IMR-90 (cell line): Measurements from ENCODE around the gene NOS2. TPM values are rescaled to one million over a fixed set of nuclear protein-coding genes. Genes with fewer than 3 reads are reported as not detected.

Experiments
- ATAC-seq: fragments of 200-7000 bp; cut with Tn5 transposase; 2 replicates; pipeline ENCODE4 v1.9.1; 2020; ENCODE audit warnings: low read depth, mild to moderate bottlenecking, moderate library complexity
- BruUV-seq: library from RNA; stranded (reverse); fragments of 400-500 nt; replicated peaks from 2 replicates; lab custom pipeline; 2021; lab: Mats Ljungman, UMichigan
- CTCF ChIA-PET: fragments of 300-600 bp; formaldehyde crosslinking; extraction: SDS; loops from one replicate; lab custom pipeline; 2021; ENCODE audit warnings: antibody characterized with exemption; lab: Yijun Ruan, JAX
- POLR2A ChIA-PET: fragments of 300-600 bp; sonication (Branson Sonifier 250); formaldehyde crosslinking; loops from one replicate; lab custom pipeline; 2022; ENCODE audit warnings: antibody characterized with exemption; ENCODE audit not compliant: unreplicated experiment; lab: Charles Lee
- DNase-seq: peaks from one replicate; pipeline ENCODE4 v3.0.0; 2013
- H2AFZ ChIP-seq: replicated peaks from 2 replicates; pipeline ENCODE3; 2013; ENCODE audit warnings: low read length, mild to moderate bottlenecking; ENCODE audit not compliant: poor library complexity
- H2AK5ac ChIP-seq: 2 replicates; pipeline ENCODE4 v1.6.1; 2013; ENCODE audit warnings: low read depth, low read length, inconsistent platforms
- H2AK9ac ChIP-seq: replicated peaks from 2 replicates; pipeline ENCODE3; 2013; ENCODE audit warnings: mild to moderate bottlenecking, low read depth, low read length, moderate library complexity; ENCODE audit not compliant: poor library complexity
- H2BK120ac ChIP-seq: 2 replicates; pipeline ENCODE4 v1.6.1; 2013; ENCODE audit warnings: low read depth, low read length, inconsistent platforms
- H2BK15ac ChIP-seq: 3 replicates; pipeline ENCODE4 v1.6.1; 2013; ENCODE audit warnings: low read depth, low read length, inconsistent platforms
- H2BK20ac ChIP-seq: 2 replicates; pipeline ENCODE4 v1.6.1; 2013; ENCODE audit warnings: low read depth, mild to moderate bottlenecking, inconsistent platforms, low read length, moderate library complexity
- H2BK5ac ChIP-seq: 2 replicates; pipeline ENCODE4 v1.6.1; 2013; ENCODE audit warnings: mild to moderate bottlenecking, low read depth, low read length, inconsistent platforms; ENCODE audit not compliant: poor library complexity, severe bottlenecking
- H3K14ac ChIP-seq: replicated peaks from 2 replicates; pipeline ENCODE4 v1.6.1; 2013; ENCODE audit warnings: low read depth, low read length, inconsistent platforms
- H3K18ac ChIP-seq: 2 replicates; pipeline ENCODE4 v1.6.1; 2013; ENCODE audit warnings: low read depth, low read length, control low read depth
- H3K23ac ChIP-seq: 2 replicates; pipeline ENCODE4 v1.6.1; 2013; ENCODE audit warnings: low read depth, low read length, inconsistent platforms
- H3K27ac ChIP-seq: 2 replicates; pipeline ENCODE4 v1.5.1; 2013; ENCODE audit warnings: mild to moderate bottlenecking, control low read depth, low read length; ENCODE audit not compliant: insufficient read depth
- H3K27me3 ChIP-seq: 2 replicates; pipeline ENCODE4 v1.6.1; 2013; ENCODE audit warnings: low read length; ENCODE audit not compliant: control insufficient read depth, insufficient read depth
- H3K36me3 ChIP-seq: 2 replicates; pipeline ENCODE4 v1.6.1; 2013; ENCODE audit warnings: low read length, mixed read lengths; ENCODE audit not compliant: control insufficient read depth, insufficient read depth
- H3K4ac ChIP-seq: 2 replicates; pipeline ENCODE4 v1.6.1; 2013; ENCODE audit warnings: low read depth, low read length, inconsistent platforms
- H3K4me1 ChIP-seq: 2 replicates; pipeline ENCODE4 v1.6.1; 2013; ENCODE audit warnings: low read length, mixed read lengths; ENCODE audit not compliant: control insufficient read depth, insufficient read depth
- H3K4me2 ChIP-seq: 2 replicates; pipeline ENCODE4 v1.6.1; 2013; ENCODE audit warnings: low read depth, mild to moderate bottlenecking, control low read depth, low read length, moderate library complexity
- H3K4me3 ChIP-seq: 2 replicates; pipeline ENCODE4 v1.5.1; 2013; ENCODE audit warnings: low read depth, mild to moderate bottlenecking, control low read depth, low read length, moderate library complexity; ENCODE audit not compliant: insufficient read depth
- H3K56ac ChIP-seq: 2 replicates; pipeline ENCODE4 v1.6.1; 2013; ENCODE audit warnings: low read length, inconsistent platforms; ENCODE audit not compliant: insufficient read depth; ENCODE audit errors: extremely low read depth
- H3K79me1 ChIP-seq, 2 experiments: 2 replicates each; pipeline ENCODE4 v1.6.1; 2013; ENCODE audit warnings: low read length in 2 of 2, inconsistent platforms in 1 of 2, low read depth in 1 of 2
- H3K9ac ChIP-seq: 2 replicates; pipeline ENCODE4 v1.6.1; 2013; ENCODE audit warnings: low read depth, low read length, control low read depth
- H3K9me1 ChIP-seq: 2 replicates; pipeline ENCODE4 v1.6.1; 2013; ENCODE audit warnings: low read length, inconsistent platforms; ENCODE audit not compliant: insufficient read depth
- H3K9me3 ChIP-seq: 2 replicates; pipeline ENCODE4 v1.6.1; 2013; ENCODE audit warnings: low read length; ENCODE audit not compliant: control insufficient read depth, insufficient read depth
- H4K20me1 ChIP-seq: 2 replicates; pipeline ENCODE4 v1.6.1; 2013; ENCODE audit warnings: low read length, inconsistent platforms; ENCODE audit not compliant: insufficient read depth
- H4K5ac ChIP-seq: 2 replicates; pipeline ENCODE4 v1.6.1; 2013; ENCODE audit warnings: mild to moderate bottlenecking, low read depth, low read length, control low read depth
- H4K8ac ChIP-seq, 2 experiments: 2 replicates each; pipeline ENCODE4 v1.6.1; 2013; ENCODE audit warnings: low read depth in 2 of 2, low read length in 2 of 2, control low read depth in 1 of 2, inconsistent platforms in 1 of 2
- H4K91ac ChIP-seq: 2 replicates; pipeline ENCODE4 v1.6.1; 2013; ENCODE audit warnings: low read depth, low read length, inconsistent platforms; ENCODE audit not compliant: insufficient read depth
- BHLHE40 ChIP-seq: fragments of 150-350 bp; IDR thresholded peaks from 2 replicates; pipeline ENCODE4 v1.6.1; 2016; ENCODE audit warnings: mild to moderate bottlenecking, low read depth, low read length
- CEBPB ChIP-seq: IDR thresholded peaks from 2 replicates; pipeline ENCODE4 v1.6.1; 2012; ENCODE audit warnings: low read depth, low read length, improper control_type of control experiment
- CHD1 ChIP-seq: IDR thresholded peaks from 2 replicates; pipeline ENCODE4 v1.6.1; 2012; ENCODE audit warnings: low read depth, low read length, improper control_type of control experiment
- CTCF ChIP-seq: conservative IDR thresholded peaks from 2 replicates; pipeline ENCODE4 v1.5.1; 2012; ENCODE audit warnings: mild to moderate bottlenecking, low read depth, low read length, improper control_type of control experiment
- ELK1 ChIP-seq: fragments of 150-350 bp; IDR thresholded peaks from 2 replicates; pipeline ENCODE4 v1.6.1; 2016; ENCODE audit warnings: low read depth, mild to moderate bottlenecking, low read length, moderate library complexity, borderline replicate concordance
- FOS ChIP-seq: fragments of 150-350 bp; IDR thresholded peaks from 2 replicates; pipeline ENCODE4 v1.6.1; 2016; ENCODE audit warnings: low read depth, low read length
- MAFK ChIP-seq: IDR thresholded peaks from 2 replicates; pipeline ENCODE4 v1.6.1; 2012; ENCODE audit warnings: low read depth, low read length, improper control_type of control experiment
- MAZ ChIP-seq: IDR thresholded peaks from 2 replicates; pipeline ENCODE4 v1.6.1; 2012; ENCODE audit warnings: low read depth, mild to moderate bottlenecking, low read length, improper control_type of control experiment, moderate library complexity, borderline replicate concordance
- MXI1 ChIP-seq: IDR thresholded peaks from 2 replicates; pipeline ENCODE4 v1.6.1; 2012; ENCODE audit warnings: low read depth, mild to moderate bottlenecking, low read length, moderate library complexity, borderline replicate concordance
- NFE2L2 ChIP-seq: fragments of 150-350 bp; IDR thresholded peaks from 2 replicates; pipeline ENCODE4 v1.6.1; 2016; ENCODE audit warnings: low read depth, mild to moderate bottlenecking, low read length
- POLR2A ChIP-seq: IDR thresholded peaks from 2 replicates; pipeline ENCODE4 v1.6.1; 2012; ENCODE audit warnings: mild to moderate bottlenecking, low read depth, low read length
- RAD21 ChIP-seq: IDR thresholded peaks from 2 replicates; pipeline ENCODE4 v1.6.1; 2012; ENCODE audit warnings: low read length, improper control_type of control experiment
- RCOR1 ChIP-seq: IDR thresholded peaks from 2 replicates; pipeline ENCODE4 v1.6.1; 2012; ENCODE audit warnings: mild to moderate bottlenecking, low read length, improper control_type of control experiment; ENCODE audit not compliant: insufficient replicate concordance
- RFX5 ChIP-seq: IDR thresholded peaks from 2 replicates; pipeline ENCODE4 v1.8.0; 2012; ENCODE audit warnings: low read depth, mild to moderate bottlenecking, low read length, moderate library complexity
- SMC3 ChIP-seq: fragments of 150-350 bp; IDR thresholded peaks from 2 replicates; pipeline ENCODE4 v1.6.1; 2016; ENCODE audit warnings: low read depth, mild to moderate bottlenecking, antibody characterized with exemption, low read length, moderate library complexity
- USF2 ChIP-seq: fragments of 150-350 bp; IDR thresholded peaks from 2 replicates; pipeline ENCODE4 v1.6.1; 2017; ENCODE audit warnings: mild to moderate bottlenecking, antibody characterized with exemption, low read length, low read depth
- WGBS, 2 experiments: methylation state at CpG; one replicate each; pipeline versions ENCODE4 v1.1.5 to v1.1.7; 2013; ENCODE audit warnings: missing lambda C conversion rate in 2 of 2; ENCODE audit not compliant: insufficient read length in 1 of 2; ENCODE audit errors: extremely low coverage in 2 of 2; 5-methylcytosine and 5-hydroxymethylcytosine counted together
- dilution Hi-C: fragments of 300-500 bp; cut with HindIII; formaldehyde crosslinking; loops from one replicate; pipeline ENCODE4 v1.14.3; 2018; ENCODE audit warnings: low sequenced_read_pairs; ENCODE audit not compliant: unreplicated experiment
- in situ Hi-C: fragments of 300-500 bp; cut with MboI; formaldehyde crosslinking; loops from 3 replicates; pipeline ENCODE4 v1.14.3; 2019; ENCODE audit warnings: low sequenced_read_pairs, inconsistent platforms, mixed read lengths
- intact Hi-C: fragments of 100-400 bp; cut with micrococcal nuclease; formaldehyde crosslinking; loops from 2 replicates; pipeline ENCODE4 v1.10.0; 2022
- polyA plus RNA-seq, 3 experiments: library from polyadenylated mRNA; depleted of rRNA; stranded (reverse); fragments of >200 nt; gene quantifications; 2 replicates each; pipeline ENCODE4 v1.2.3, GENCODE V29; 2012; ENCODE audit warnings: low replicate concordance in 1 of 3
- total RNA-seq: library from RNA; depleted of rRNA; stranded (reverse); fragments of >200 nt; gene quantifications from 2 replicates; pipeline ENCODE4 v1.2.3, GENCODE V29; 2012

NOS2 gene
- total and polyA plus RNA-seq, 2 of the 4 experiments (the other 2 are of a cell fraction): under 0.01 TPM; not detected in 1

- no peak for TF ChIP-seq USF2
- TF ChIP-seq RAD21: no peak
- no peak for TF ChIP-seq BHLHE40
- no peak for TF ChIP-seq RFX5
- TF ChIP-seq CHD1: no peak
- no peak for TF ChIP-seq SMC3
- no peak for TF ChIP-seq MAZ
- no peak for TF ChIP-seq MAFK
- TF ChIP-seq MXI1: no peak
- no peak for TF ChIP-seq CEBPB
- TF ChIP-seq CTCF: no peak
- TF ChIP-seq NFE2L2: no peak
- no peak for TF ChIP-seq FOS
- TF ChIP-seq RCOR1: no peak
- TF ChIP-seq ELK1: no peak
- no peak for TF ChIP-seq POLR2A
- Histone ChIP-seq H4K8ac (no peak overlapping the region), H4K91ac (no peak overlapping the region), H3K14ac (no peak overlapping the region), H2BK5ac (no peak overlapping the region), H3K23ac (no peak overlapping the region), H3K27me3 (peaks cover 2% of the 10 kb centered on the region; the same call in 1 of the 2 replicates), H3K9me3 (no peaks in the 10 kb centered on the region), H3K9ac (no peak overlapping the region), H2BK120ac (no peak overlapping the region), H3K56ac (no peak overlapping the region), H4K20me1 (no peaks in the 10 kb centered on the region; the same call in 1 of the 2 replicates), H2AK5ac (no peak overlapping the region), H3K27ac (no peak overlapping the region), H3K9me1 (no peaks in the 10 kb centered on the region), H3K4me2 (no peak overlapping the region), H2AFZ (no peak overlapping the region), H3K4me1 (no peaks in the 10 kb centered on the region), H2BK20ac (no peak overlapping the region), H3K4ac (no peak overlapping the region), H4K5ac (no peak overlapping the region), H2BK15ac (no peak overlapping the region), H3K79me1 (no peaks in the 10 kb centered on the region), H3K18ac (no peak overlapping the region), H3K4me3 (no peak overlapping the region), H3K36me3 (no peaks in the 10 kb centered on the region), H2AK9ac (no peak overlapping the region)
- POLR2A ChIA-PET: no interaction called here
- in situ Hi-C loops (loop anchor here (5.0 to 25.0 kb wide), 2 partner anchors 118 to 527 kb away; no protein-coding TSS in a partner anchor), intact Hi-C loops (no loop called here), dilution Hi-C loops (no loop called here)
- no CpG with 5 or more reads among the region's 4 CpGs for WGBS, 2 experiments
- BruUV-seq: no TSS peak
- ATAC-seq (no peak), DNase-seq (no peak)
- CTCF ChIA-PET: no interaction called here
Measured at GRCh38 chr17:27764589-27764988, 35.7 kb downstream of the NOS2 start.
